NT2/D1 (cell line): ENCODE measurements around the gene HOXC13.

Experiments
- YY1 ChIP-seq: IDR thresholded peaks from 2 replicates; pipeline ENCODE4 v1.6.1; 2011; ENCODE audit not compliant: insufficient read length, insufficient read depth
- ZNF274 ChIP-seq: IDR thresholded peaks from 2 replicates; pipeline ENCODE4 v1.6.1; 2011; ENCODE audit warnings: mild to moderate bottlenecking, low read depth, low read length

DNA sequence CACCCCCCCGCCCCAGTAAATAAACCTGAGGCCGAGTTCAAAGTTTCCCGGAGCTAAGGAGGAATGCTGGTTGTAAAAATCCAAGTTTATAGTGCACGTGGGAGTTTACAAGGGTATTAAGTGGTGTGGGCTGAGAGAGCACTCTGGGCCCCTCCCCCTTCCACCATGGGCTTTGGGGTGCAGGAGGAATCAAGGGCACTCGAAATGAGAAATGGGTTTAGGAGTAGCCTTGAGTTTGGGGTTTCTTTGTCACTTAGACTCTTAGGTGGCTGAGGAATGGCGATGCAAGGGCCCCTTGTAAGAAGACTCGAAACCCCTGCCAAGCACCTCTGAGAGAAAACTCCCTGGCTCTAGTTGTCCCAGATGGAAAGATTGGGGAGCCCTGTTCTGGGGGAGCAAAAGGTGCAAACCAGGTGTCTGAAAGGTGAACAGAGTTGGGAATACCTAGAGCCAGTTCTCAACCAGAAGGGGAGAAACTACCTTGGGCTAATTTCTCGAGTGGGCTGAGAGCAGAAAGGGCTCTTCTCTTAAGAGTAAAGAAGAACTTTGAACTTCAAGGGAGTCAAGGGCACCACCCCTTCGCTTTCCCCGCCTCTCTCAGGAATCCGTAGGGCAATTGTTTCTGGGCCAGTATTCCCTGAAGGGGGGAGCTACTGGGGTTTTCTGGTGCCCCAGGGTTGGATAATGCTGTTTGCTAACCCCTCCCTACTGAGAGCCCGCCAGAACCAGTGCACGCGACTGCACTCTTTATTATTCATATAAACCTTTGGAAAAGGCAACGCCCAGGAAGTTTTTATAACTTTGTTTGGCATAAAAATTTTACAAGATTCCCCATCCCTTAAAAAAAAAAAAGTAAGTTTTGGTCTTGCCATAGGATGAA is 40.1 kb downstream of the HOXC13 start:
- no peak for TF ChIP-seq ZNF274
- no peak for TF ChIP-seq YY1
